NCI-H510A (cell line): ENCODE results near the gene COPG1.

Experiments
- DNase-seq: peaks from one replicate; lab custom pipeline; 2025; lab: John Stamatoyannopoulos, UW

COPG1 gene

GRCh38 chr3:129280183-129280582 lies 30.8 kb downstream of the COPG1 start:
- DNase-seq: no peak

GRCh38 chr3:129281726-129282125 lies 32.3 kb downstream of the COPG1 start:
- DNase-seq: no peak

DNA sequence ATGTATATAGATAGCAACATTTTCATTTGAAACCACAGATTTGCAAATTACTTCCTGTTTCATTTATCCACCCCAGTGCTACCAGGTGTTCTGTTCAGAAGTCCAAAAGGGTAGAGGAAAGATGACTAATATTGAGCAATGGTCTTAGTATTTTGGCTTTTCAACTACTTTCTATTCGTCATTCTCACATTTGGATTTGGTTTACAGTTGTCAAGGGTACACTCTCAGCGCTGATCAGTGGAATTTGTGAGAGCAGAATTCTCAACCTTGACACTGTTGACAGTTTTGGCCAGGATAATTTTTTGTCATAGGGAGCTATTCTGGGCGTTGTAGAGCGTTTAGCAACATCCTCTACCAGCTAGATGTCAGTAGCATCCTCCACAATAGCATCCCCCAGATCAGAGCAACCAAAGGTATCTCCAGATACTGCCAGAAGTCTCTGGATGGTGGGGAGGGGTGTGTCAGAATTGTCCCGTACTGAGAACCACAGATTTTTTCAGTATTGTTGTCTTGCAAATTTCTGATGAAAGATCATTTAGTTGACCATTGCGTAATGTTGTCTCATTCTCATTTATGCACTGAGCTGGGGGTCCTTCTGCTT lies 33.4 kb downstream of the COPG1 start:
- no peak for DNase-seq

DNA sequence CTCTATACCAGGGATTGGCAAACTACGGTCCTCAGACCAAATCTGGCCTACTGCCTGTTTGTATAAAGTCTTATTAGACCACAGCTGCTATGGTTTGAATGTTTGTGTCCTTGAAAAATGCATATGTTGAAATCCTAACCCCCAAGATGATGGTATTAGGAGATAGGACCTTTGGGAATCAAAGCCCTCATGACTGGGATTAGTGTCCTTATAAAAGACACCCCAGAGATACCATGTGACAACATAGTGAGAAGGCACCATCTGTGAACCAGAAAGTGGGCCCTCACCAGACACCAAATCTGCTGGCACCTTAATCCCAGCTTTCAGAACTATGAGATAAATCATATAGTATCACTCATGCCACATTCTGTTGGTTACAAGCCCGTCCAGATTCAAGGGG lies 36.7 kb downstream of the COPG1 start:
- DNase-seq: no peak

DNA sequence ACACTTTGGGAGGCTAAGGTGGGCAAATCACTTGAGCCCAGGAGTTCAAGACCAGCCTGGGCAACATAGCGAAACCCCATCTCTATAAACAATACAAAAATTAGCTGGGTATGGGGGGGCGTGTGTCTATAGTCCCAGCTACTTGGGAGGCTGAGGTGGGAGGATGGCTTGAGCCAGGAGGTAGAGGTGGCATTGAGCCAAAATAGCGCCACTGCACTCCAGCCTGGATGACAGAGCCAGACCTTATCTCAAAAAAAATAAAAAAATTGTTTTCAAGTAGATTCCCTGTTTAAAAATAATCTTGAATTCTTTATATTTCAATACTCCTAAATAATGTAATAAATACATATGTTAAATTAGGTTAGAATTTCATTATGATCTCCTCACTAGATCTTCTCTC lies 39.0 kb downstream of the COPG1 start:
- DNase-seq: no peak

GRCh38 chr3:129289201-129289921 lies 40.0 kb downstream of the COPG1 start:
- no peak for DNase-seq

GRCh38 chr3:129291236-129291886 lies 42.0 kb downstream of the COPG1 start:
- no peak for DNase-seq

GRCh38 chr3:129295286-129295685 lies 45.9 kb downstream of the COPG1 start:
- DNase-seq: no peak

GRCh38 chr3:129304146-129304961 lies 54.9 kb downstream of the COPG1 start:
- DNase-seq: no peak

DNA sequence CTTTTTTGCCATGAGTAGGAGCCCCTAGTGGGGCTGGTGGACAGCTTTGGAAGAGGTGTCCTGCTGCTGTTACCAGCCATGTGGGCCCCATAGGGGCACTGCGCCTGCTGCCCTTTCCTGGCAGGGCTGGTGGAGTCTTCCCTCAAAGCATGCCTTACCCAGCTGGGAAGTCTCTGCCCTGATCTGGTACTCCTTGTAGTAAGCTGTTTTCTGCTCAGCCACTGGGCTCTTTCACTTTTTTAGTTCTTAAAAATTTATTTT lies 55.5 kb downstream of the COPG1 start:
- no peak for DNase-seq

DNA sequence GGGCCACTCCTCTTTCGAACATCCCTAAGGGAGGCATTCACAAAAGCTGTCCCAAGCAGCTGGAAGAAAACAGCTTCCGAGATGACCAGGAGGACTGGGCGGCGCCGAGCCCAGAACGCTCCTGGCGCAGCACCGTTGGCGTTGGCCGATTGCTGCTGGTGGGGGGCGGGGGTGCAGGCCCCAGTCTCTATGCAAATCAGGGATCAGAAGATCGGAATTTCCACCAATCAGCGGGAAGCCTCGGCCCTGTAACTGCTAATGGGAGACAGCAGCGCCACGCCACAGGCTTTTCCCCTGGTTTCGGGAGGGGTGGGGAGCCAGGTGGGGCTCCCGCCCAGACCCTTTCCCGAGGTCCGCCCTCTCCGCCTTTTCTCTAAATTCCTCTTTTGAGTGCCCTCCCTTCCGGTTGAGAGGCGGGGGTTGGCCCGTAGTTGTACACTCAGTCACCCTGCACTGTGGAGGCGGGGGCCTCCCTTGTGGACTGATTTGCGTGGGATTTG lies 56.2 kb downstream of the COPG1 start:
- DNase-seq: no peak

DNA sequence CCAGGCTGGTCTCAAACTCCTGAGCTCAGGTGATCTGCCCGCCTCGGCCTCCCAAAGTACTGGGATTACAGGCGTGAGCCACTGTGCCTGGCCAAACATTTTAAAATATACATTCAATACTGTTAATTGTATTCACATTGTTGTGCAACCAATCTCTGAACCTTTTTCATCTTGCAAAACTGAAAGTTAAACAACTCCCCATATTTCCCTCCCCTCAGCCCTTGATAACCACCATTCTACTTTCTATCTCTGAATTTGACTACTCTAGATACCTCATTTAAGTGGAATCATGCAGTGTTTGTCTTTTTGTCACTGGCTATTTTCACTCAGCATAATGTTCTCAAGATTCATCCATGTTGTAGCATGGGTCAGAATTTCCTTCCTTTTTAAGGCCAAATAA lies 59.2 kb downstream of the COPG1 start:
- no peak for DNase-seq

DNA sequence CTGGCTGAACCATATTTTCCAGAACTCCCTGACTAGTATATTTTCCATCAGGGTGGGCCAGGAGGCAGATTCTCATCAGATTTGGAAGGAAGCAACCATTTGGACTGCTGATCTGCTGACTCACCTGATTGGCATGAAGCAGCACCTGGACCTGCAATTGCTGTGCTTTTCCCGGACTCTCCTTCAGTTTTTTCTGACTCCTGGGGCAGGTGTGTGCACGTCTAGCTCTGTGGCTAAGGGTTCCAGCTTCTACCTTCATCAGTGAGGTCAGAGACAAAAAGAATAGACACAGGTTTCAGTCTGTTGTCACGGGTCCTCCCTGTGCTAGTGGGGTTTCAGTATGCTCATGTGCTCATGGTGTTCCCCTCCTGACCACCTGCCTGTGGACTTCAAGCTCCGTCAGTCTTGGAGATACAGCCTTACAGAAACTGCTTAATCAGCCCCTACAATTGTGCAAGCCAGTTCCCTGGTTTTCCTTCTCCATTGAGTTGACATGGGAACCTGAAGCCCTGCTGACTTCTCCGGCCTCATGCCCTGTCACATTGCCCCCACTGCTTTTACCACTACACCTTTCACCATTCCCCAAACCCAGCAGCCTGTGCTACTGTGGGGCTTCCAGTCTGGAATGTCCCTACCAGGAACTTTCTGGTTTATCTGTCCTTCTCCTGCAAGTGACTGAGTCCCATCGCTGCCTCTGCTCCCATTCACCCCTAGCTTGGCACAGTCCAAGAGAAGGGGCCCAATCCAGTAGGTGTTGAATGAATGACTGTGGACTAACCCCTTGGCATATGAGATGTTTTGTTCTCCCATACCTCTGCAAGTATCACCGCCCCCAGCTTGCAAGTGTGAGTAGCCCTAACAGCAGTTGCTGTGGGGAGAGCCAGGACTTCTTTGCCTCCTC lies 61.0 kb downstream of the COPG1 start:
- DNase-seq: no peak

GRCh38 chr3:129311054-129311902 lies 61.9 kb downstream of the COPG1 start:
- no peak for DNase-seq

DNA sequence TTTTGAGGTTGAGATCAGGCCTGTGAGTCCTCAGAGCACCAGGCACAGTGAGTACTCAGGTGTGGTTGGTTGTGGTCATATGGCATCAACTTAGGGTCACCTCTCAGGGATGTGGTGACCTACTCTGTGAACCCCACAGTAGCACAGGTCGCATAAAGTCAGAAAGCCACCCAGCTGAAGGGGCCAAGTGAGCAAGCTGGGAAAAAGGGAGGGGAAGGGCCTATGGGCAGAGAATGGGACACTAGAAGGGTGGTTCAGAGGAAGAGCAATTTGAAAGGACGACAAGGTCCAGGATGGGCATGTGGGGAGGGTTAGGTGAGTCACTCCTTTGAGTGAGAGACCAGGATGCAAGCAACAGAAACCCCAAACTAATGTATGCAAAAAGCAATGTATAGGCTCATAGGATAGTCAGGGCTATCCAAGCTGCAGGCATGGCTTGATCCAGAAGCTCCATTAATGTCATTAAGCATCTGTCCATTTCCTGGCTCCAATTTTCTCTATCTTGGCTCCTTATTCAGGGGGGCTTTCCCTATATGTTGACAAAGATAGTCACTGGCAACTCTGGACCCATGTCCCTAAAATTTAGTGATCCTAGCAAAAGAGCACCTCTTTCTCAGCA lies 62.7 kb downstream of the COPG1 start:
- no peak for DNase-seq

DNA sequence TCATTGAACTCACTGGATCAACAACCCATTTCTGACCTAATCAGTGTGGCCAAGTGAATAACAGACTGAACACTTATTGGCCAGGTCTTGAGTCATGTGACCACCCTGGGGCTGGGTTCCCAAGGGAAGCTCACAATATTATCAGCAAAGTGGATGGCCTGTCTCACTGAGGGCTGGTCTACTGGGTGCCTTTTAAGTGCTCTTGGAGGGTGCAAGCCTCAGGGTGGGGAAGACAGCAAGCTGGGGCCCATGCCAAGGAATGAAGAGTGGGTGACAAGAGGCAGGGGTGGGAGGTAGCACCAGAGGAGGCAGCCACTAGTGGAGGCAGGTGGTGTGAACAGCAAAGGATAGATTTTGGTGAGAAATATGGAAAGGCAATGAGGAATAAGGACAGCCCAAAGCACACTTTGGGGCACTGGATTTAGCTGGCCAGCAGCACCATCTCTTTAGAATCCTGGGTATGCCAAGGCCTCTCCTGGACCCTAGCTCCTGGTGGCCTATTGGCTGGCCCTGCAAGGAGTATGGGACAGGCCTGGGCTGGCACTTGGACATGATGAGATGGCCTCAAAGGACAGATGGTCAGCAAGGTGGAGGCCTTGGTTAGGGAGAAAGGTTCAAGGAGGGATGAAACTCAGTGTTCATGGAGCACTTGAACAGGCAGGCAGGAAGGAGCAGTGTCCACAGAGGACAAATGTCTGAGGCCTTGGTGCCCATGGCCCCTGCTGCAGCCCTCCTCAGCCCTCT lies 63.4 kb downstream of the COPG1 start:
- no peak for DNase-seq

- no peak for DNase-seq
These were observed 63.9 kb downstream of the COPG1 start for GRCh38 chr3:129313415-129313664.

DNA sequence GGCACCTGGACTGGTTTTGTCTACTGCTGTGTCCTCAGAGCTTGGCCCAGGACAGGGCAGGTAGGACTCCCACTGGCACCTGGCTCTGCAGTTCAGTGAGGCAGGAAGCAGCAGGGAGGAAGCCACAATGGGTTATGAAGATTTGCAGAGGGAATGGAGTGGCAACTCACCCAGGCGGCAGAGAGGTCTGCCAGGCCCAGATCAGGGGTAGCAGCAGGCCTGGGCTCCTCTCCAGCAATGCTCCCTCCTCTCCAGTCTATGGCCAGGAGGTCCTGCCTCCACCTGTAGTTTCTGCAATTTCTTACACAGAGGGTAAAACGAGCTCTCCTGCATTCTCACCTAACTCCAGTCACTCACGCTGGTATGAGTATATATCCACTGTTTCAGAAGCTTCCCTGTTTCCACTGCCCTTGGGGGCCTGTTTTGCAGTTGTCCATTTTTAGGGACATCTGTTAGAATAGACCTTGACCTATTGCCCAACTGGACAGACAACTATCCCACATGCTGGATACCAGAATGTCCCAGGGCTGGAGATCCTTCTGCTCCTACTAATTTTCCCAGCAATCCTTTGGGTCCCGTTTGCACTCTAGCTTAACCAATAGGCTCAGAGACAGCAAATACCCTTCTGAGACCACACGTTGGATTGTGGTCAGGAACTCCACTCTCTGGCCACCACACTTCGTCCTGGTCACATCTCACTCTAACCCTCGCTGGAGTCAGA lies 64.4 kb downstream of the COPG1 start:
- no peak for DNase-seq
